ENCODE results near the gene TMEM97.

DNA sequence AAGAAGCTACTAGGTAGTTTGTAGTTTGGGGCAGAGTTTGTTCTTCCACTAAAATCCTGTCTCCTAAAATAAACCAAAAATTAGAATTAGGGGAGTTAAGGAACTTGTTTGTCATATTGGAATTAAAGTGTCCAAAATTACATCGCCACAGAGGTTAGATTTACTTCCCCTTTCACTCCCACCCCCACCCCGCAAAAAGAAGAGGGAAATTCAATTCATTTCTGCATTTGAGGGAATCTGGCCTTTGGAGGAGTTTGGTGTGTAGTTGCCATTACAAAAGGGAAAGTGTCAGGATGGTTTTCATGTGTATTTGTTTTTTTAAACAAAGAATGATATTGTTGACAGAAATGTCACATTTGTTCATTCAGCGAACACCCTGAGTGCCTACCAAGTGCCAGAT, 5.8 kb downstream of the TMEM97 start:
- TF ChIP-seq, protein P1, sequence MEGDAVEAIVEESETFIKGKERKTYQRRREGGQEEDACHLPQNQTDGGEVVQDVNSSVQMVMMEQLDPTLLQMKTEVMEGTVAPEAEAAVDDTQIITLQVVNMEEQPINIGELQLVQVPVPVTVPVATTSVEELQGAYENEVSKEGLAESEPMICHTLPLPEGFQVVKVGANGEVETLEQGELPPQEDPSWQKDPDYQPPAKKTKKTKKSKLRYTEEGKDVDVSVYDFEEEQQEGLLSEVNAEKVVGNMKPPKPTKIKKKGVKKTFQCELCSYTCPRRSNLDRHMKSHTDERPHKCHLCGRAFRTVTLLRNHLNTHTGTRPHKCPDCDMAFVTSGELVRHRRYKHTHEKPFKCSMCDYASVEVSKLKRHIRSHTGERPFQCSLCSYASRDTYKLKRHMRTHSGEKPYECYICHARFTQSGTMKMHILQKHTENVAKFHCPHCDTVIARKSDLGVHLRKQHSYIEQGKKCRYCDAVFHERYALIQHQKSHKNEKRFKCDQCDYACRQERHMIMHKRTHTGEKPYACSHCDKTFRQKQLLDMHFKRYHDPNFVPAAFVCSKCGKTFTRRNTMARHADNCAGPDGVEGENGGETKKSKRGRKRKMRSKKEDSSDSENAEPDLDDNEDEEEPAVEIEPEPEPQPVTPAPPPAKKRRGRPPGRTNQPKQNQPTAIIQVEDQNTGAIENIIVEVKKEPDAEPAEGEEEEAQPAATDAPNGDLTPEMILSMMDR (IDR thresholded peaks at IDR 0.05; ENCODE audit: poor library complexity, severe bottlenecking): no peak
- TF ChIP-seq POLR2AphosphoS5 (IDR thresholded peaks at IDR 0.05): no peak
- no peak for TF ChIP-seq EP300 (conservative IDR thresholded peaks at IDR 0.05; ENCODE audit: poor library complexity, severe bottlenecking)

All from neural cell (in vitro differentiated cells).